Measurements from ENCODE around the gene LUC7L3. TPM values are rescaled to one million over a fixed set of nuclear protein-coding genes. Genes with fewer than 3 reads are reported as not detected.

The LUC7L3 gene
- total RNA-seq, 4 donors from 2014 or later, result 62.8 to 984 (median 159) TPM

GRCh38 chr17:50687200-50688066, 32.0 kb upstream of the LUC7L3 start:
- no peaks in the 10 kb centered on the region for H3K27me3 ChIP-seq
- DNase-seq, result no peak
- H3K27ac ChIP-seq, result peak overlapping the region; percentile 85 to 89 (median 88)
- peaks cover 43 to 84% (median 69%) of the 10 kb centered on the region in 4 donors for H3K4me1 ChIP-seq
- H3K36me3 ChIP-seq, result no peaks in the 10 kb centered on the region
- TF ChIP-seq POLR2AphosphoS5 (IDR thresholded peaks at IDR 0.05) (no peak), POLR2A (IDR thresholded peaks at IDR 0.05) (no peak), CTCF (IDR thresholded peaks at IDR 0.05) (no peak), EP300 (IDR thresholded peaks at IDR 0.05; ENCODE audit: low read depth) (no peak)
- in situ Hi-C loops (cut with MboI; ENCODE audit: low pct_ligation_motif_present in 1 of 4, low pct_unique_long_range_greater_than_20kb in 1 of 4, low sequenced_read_pairs in 3 of 4) (no loop called here), intact Hi-C loops (cut with DNase I; ENCODE audit: low total_unique reads) (no loop called here)
- H3K4me3 ChIP-seq, result no peak overlapping the region
- WGBS, 2 donors (ENCODE audit: low coverage in 1 of 2), result 79 to 81% methylated on average over 3 to 16 of the region's 16 CpGs
- H3K9me3 ChIP-seq, result no peaks in the 10 kb centered on the region

GRCh38 chr17:50688245-50688644, 31.2 kb upstream of the LUC7L3 start:
- TF ChIP-seq POLR2AphosphoS5 (IDR thresholded peaks at IDR 0.05) (no peak), CTCF (IDR thresholded peaks at IDR 0.05) (no peak), EP300 (IDR thresholded peaks at IDR 0.05; ENCODE audit: low read depth) (no peak), POLR2A (IDR thresholded peaks at IDR 0.05) (no peak)
- 100% methylated on average over 3 of the region's 3 CpGs; no CpG with 5 or more reads in 1 of the 2 donors for WGBS, 2 donors (ENCODE audit: low coverage in 1 of 2)
- DNase-seq, result no peak
- intact Hi-C loops (cut with DNase I; ENCODE audit: low total_unique reads), result no loop called here
- in situ Hi-C loops (cut with MboI; ENCODE audit: low pct_ligation_motif_present in 1 of 4, low pct_unique_long_range_greater_than_20kb in 1 of 4, low sequenced_read_pairs in 3 of 4), result no loop called here
- no peaks in the 10 kb centered on the region for H3K27me3 ChIP-seq
- H3K36me3 ChIP-seq, result no peaks in the 10 kb centered on the region
- peaks cover 51 to 92% (median 76%) of the 10 kb centered on the region in 4 donors for H3K4me1 ChIP-seq
- H3K9me3 ChIP-seq, result no peaks in the 10 kb centered on the region
- H3K27ac ChIP-seq, result peak overlapping the region; percentile 9 to 88 (median 86)
- H3K4me3 ChIP-seq, result no peak overlapping the region

- Histone ChIP-seq H3K9me3 (no peaks in the 10 kb centered on the region), H3K36me3 (no peaks in the 10 kb centered on the region), H3K4me1 (peaks cover 59 to 96% (median 80%) of the 10 kb centered on the region in 4 donors), H3K27me3 (no peaks in the 10 kb centered on the region), H3K27ac (peak overlapping the region; percentile 85 to 89 (median 88)), H3K4me3 (no peak overlapping the region)
- TF ChIP-seq POLR2A (IDR thresholded peaks at IDR 0.05) (no peak), EP300 (IDR thresholded peaks at IDR 0.05; ENCODE audit: low read depth) (no peak), POLR2AphosphoS5 (IDR thresholded peaks at IDR 0.05) (no peak), CTCF (IDR thresholded peaks at IDR 0.05) (no peak)
- whole genome bisulfite sequencing, 2 donors (ENCODE audit: low coverage in 1 of 2), result 60% methylated on average over 4 of the region's 4 CpGs; no CpG with 5 or more reads in 1 of the 2 donors
- intact Hi-C loops (cut with DNase I; ENCODE audit: low total_unique reads), result no loop called here
- no peak for DNase-seq
- in situ Hi-C loops (cut with MboI; ENCODE audit: low pct_ligation_motif_present in 1 of 4, low pct_unique_long_range_greater_than_20kb in 1 of 4, low sequenced_read_pairs in 3 of 4), result no loop called here
These were observed 30.2 kb upstream of the LUC7L3 start for GRCh38 chr17:50689251-50689650.

GRCh38 chr17:50689956-50690886, 29.2 kb upstream of the LUC7L3 start:
- Histone ChIP-seq H3K4me1 (peaks cover 67 to 97% (median 80%) of the 10 kb centered on the region in 4 donors), H3K36me3 (no peaks in the 10 kb centered on the region), H3K9me3 (no peaks in the 10 kb centered on the region), H3K27me3 (no peaks in the 10 kb centered on the region), H3K27ac (peak overlapping the region; percentile 85 to 89 (median 88)), H3K4me3 (no peak overlapping the region)
- no peak for DNase-seq
- in situ Hi-C loops (cut with MboI; ENCODE audit: low pct_ligation_motif_present in 1 of 4, low pct_unique_long_range_greater_than_20kb in 1 of 4, low sequenced_read_pairs in 3 of 4), result loop anchor here (10.0 kb wide), 2 partner anchors 55 to 145 kb away; partner anchors contain the start of genes SPATA20 (in 4 of the 4) and ABCC3 (in 1 of the 4)
- WGBS, 2 donors (ENCODE audit: low coverage in 1 of 2), result 61 to 80% methylated on average over 3 to 19 of the region's 19 CpGs
- TF ChIP-seq EP300 (IDR thresholded peaks at IDR 0.05; ENCODE audit: low read depth) (no peak), POLR2A (IDR thresholded peaks at IDR 0.05) (no peak), POLR2AphosphoS5 (IDR thresholded peaks at IDR 0.05) (no peak), CTCF (IDR thresholded peaks at IDR 0.05) (no peak)
- intact Hi-C loops (cut with DNase I; ENCODE audit: low total_unique reads), result no loop called here
